ENCODE data around the gene DAD1.

GRCh38 chr14:22599349-22599748, 10.3 kb upstream of the DAD1 start:
- no peak for TF ChIP-seq POLR2A (IDR thresholded peaks at IDR 0.05)
- no peak for TF ChIP-seq CTCF (IDR thresholded peaks at IDR 0.05)
- no peak for TF ChIP-seq EP300 (IDR thresholded peaks at IDR 0.05)

Measured in gastroesophageal sphincter (tissue), 3 donors.